Choroid plexus epithelial cell (primary cell): Measurements from ENCODE around the gene ZAR1L.
A peak's percentile ranks its signal among the peaks of the same experiment; 100 is the strongest.
"Not testable (repeated sequence)": the region's sequence is repeated elsewhere in the genome, so short reads cannot be mapped to it uniquely, and the experiment has no call there.

Source experiments
- DNase-seq: peaks from one replicate; pipeline ENCODE4 v3.0.0-alpha.2; 2010; ENCODE audit warnings: low read depth
- H3K4me3 ChIP-seq: 2 replicates; pipeline ENCODE4 v1.5.1; 2011; ENCODE audit warnings: low read depth, mild to moderate bottlenecking, control low read depth, low read length, moderate library complexity
- CTCF ChIP-seq: conservative IDR thresholded peaks from 2 replicates; pipeline ENCODE4 v1.5.1; 2011; ENCODE audit warnings: low read depth, mild to moderate bottlenecking, control low read depth, inconsistent platforms, low read length, moderate library complexity

The ZAR1L gene

GRCh38 chr13:32315238-32316027 is at the start of gene ZAR1L, which contains the start of gene BRCA2:
Gene ZAR1L (minus strand): TSS chr13:32315363. CDS start chr13:32311925, 3,438 bp downstream.
Gene BRCA2 (plus strand): TSS chr13:32315508. CDS start chr13:32316461, 953 bp downstream.
- DNase-seq, result peak; percentile 93
- peak; percentile 3 for TF ChIP-seq CTCF
- peak within 1 kb of the TSS; percentile 75 for H3K4me3 ChIP-seq

- no peak for DNase-seq
- no peak for TF ChIP-seq CTCF
- H3K4me3 ChIP-seq, result no peak overlapping the region
Observed at GRCh38 chr13:32362574-32362973, 47.4 kb upstream of the ZAR1L start.

- not testable (repeated sequence) for H3K4me3 ChIP-seq, DNase-seq
Observed at GRCh38 chr13:32355935-32356334, 40.8 kb upstream of the ZAR1L start.

GRCh38 chr13:32354040-32354439 is 38.9 kb upstream of the ZAR1L start:
- no peak for DNase-seq
- TF ChIP-seq CTCF, result no peak
- no peak overlapping the region for H3K4me3 ChIP-seq

- not testable (repeated sequence) for DNase-seq, H3K4me3 ChIP-seq
Observed at GRCh38 chr13:32350839-32351441, 35.8 kb upstream of the ZAR1L start.

GRCh38 chr13:32347651-32348050 is 32.5 kb upstream of the ZAR1L start:
- DNase-seq, result no peak
- H3K4me3 ChIP-seq, result no peak overlapping the region
- no peak for TF ChIP-seq CTCF

- no peak overlapping the region for H3K4me3 ChIP-seq
- no peak for DNase-seq
- TF ChIP-seq CTCF, result no peak
Observed at GRCh38 chr13:32340914-32341313, 25.8 kb upstream of the ZAR1L start.

- DNase-seq, result no peak
- TF ChIP-seq CTCF, result no peak
Observed at GRCh38 chr13:32334671-32335070, 19.5 kb upstream of the ZAR1L start.

More at GRCh38 chr13:32334671-32335070, 19.5 kb upstream of the ZAR1L start:
- H3K4me3 ChIP-seq, result no peak overlapping the region
